Psoas muscle (tissue), 8 donors: ENCODE data around the gene INTS14. TPM values are rescaled to one million over a fixed set of nuclear protein-coding genes. Genes with fewer than 3 reads are reported as not detected.

ENCODE experiments used
- ATAC-seq, 4 donors: fragments of 200-7000 bp; cut with Tn5 transposase; one replicate each; pipeline ENCODE4 v1.9.1; 2020; ENCODE audit warnings: moderate library complexity in 3 of 4, mild to moderate bottlenecking in 2 of 4
- DNase-seq, 2 donors: peaks; one replicate each; pipeline ENCODE4 v3.0.0-alpha.2; 2020
- H3K27ac ChIP-seq: fragments of 200-600 bp; one replicate; pipeline ENCODE4 v1.8.0; 2022
- H3K27me3 ChIP-seq, 3 donors: fragments of 200-600 bp in 1 of 3; one replicate each; pipeline versions ENCODE4 v1.6.1 to v1.8.0; 2013 to 2022; ENCODE audit warnings: low read length in 2 of 3, mild to moderate bottlenecking in 2 of 3, moderate library complexity in 1 of 3; ENCODE audit not compliant: insufficient read depth in 3 of 3
- H3K36me3 ChIP-seq, 2 donors: fragments of 200-600 bp in 1 of 2; one replicate each; pipeline versions ENCODE4 v1.6.1 to v1.8.0; 2013 to 2022; ENCODE audit warnings: low read depth in 1 of 2, mild to moderate bottlenecking in 1 of 2, moderate library complexity in 1 of 2; ENCODE audit not compliant: insufficient read depth in 1 of 2
- H3K4me1 ChIP-seq: fragments of 200-600 bp; one replicate; pipeline ENCODE4 v1.8.0; 2022
- H3K4me3 ChIP-seq: fragments of 200-600 bp; one replicate; pipeline ENCODE4 v1.8.0; 2022; ENCODE audit warnings: mild to moderate bottlenecking
- H3K9me3 ChIP-seq: fragments of 200-600 bp; one replicate; pipeline ENCODE4 v1.8.0; 2022
- CTCF ChIP-seq: fragments of 200-600 bp; IDR thresholded peaks from one replicate; pipeline ENCODE4 v1.8.0; 2022; ENCODE audit warnings: antibody characterized with exemption
- WGBS, 3 donors: extraction: QIAGEN DNeasy Blood & Tissue Kit; methylation state at CpG; one replicate each; pipeline versions ENCODE4 v1.1.6 to v1.1.7; 2013; 5-methylcytosine and 5-hydroxymethylcytosine counted together
- intact Hi-C, 2 donors: fragments of 100-400 bp; cut with DNase I; formaldehyde crosslinking; loops; one replicate each; pipeline versions ENCODE4 v1.11.0 to v1.14.2; 2022
- polyA plus RNA-seq, 3 donors: library from polyadenylated mRNA; stranded (reverse); fragments of 200-250 nt; gene quantifications; one replicate each; pipeline ENCODE4 v1.2.3, GENCODE V29; 2013
- total RNA-seq, 4 donors: library from RNA; stranded (reverse); fragmentation: NEBNext Ultra II Directional in 2 of 4; extraction: Animal tissue kit (Norgen Biotek cat#: 25700) in 2 of 4; gene quantifications; one replicate each; pipeline versions ENCODE4 v1.2.1 to v1.2.4, GENCODE V29; 2021 to 2023
- donor health status: healthy with polysubstance abuse.
- donor health status: DM: no; HTN: no; CAD: no; lungs with moderate emphysema.
- donor health status: Bipolar disorder and iron deficiency.
- donor health status: healthy.
- donor health status: DM: yes; HTN: yes; CAD: no.
- donor health status: DM: no; HTN: no; CAD: no.
- donor health status: DM: no; HTN: no; CAD: no.
- donor health status: DM: yes; HTN: yes; CAD: no.

The INTS14 gene
- total and polyA plus RNA-seq, 7 donors = 8.7 to 20.2 (median 16.1) TPM

DNA sequence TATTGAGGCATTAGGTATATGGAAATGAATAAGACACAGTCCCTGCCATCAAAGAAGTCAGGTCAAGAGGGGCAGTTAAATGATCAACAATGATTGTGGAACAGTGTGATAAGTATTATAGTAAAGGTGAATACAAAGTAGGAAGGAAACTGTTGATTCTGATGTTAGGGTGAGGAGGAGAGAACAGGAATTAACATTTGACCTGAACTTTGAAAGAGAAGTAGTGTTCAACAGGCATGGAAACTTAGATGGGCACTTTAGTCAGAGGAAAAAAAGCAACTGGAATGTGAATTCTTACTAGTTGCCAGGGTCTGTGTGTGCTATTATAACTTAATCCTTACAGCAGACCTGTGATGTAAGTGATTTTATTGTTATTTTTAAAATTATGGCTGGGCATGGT lies 63.1 kb downstream of the INTS14 start:
- no peak for DNase-seq
- H3K4me3 ChIP-seq = no peak overlapping the region
- no peak for TF ChIP-seq CTCF
- H3K9me3 ChIP-seq = no peaks in the 10 kb centered on the region
- intact Hi-C loops = no loop called here
- no peak for ATAC-seq
- H3K27me3 ChIP-seq = no peaks in the 10 kb centered on the region
- H3K36me3 ChIP-seq = peaks cover 0 to 7% of the 10 kb centered on the region in 2 donors
- peaks cover 17% of the 10 kb centered on the region for H3K4me1 ChIP-seq
- no peak overlapping the region for H3K27ac ChIP-seq

DNA sequence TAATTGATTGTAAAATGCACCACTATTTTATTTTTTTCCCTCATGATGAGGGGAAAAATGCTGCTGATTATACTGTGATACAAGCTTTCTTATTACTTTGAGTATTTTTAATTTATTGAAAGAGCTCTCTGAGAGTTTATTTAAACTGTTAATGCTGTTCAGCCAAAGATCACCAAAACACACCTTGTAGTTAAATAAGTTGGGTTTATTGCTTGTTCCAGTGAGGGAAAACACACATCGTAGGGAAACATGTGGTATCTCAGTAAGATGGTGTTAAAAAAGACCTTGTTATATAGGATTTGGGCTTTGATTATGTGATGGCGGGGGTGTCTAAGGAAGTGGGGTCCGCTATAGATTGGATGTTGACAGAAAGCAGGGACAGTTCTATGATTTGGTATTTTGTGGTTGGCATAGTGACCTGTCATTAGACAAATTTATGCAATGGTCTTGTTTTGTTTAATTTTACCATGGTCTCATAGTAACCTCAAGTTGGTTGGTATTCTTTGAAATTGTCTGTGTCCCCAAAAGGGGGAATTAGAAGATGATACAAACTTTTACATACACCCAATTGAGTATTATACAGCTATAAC lies 69.6 kb downstream of the INTS14 start:
- no peaks in the 10 kb centered on the region for H3K36me3 ChIP-seq
- WGBS, 3 donors = 97 to 98% (median 98%) methylated on average over 3 of the region's 3 CpGs
- H3K4me3 ChIP-seq = no peak overlapping the region
- no peak for ATAC-seq
- no peak for TF ChIP-seq CTCF
- DNase-seq = no peak
- H3K9me3 ChIP-seq = no peaks in the 10 kb centered on the region
- no peaks in the 10 kb centered on the region for H3K27me3 ChIP-seq
- intact Hi-C loops = no loop called here
- peaks cover 2% of the 10 kb centered on the region for H3K4me1 ChIP-seq
- H3K27ac ChIP-seq = no peak overlapping the region

DNA sequence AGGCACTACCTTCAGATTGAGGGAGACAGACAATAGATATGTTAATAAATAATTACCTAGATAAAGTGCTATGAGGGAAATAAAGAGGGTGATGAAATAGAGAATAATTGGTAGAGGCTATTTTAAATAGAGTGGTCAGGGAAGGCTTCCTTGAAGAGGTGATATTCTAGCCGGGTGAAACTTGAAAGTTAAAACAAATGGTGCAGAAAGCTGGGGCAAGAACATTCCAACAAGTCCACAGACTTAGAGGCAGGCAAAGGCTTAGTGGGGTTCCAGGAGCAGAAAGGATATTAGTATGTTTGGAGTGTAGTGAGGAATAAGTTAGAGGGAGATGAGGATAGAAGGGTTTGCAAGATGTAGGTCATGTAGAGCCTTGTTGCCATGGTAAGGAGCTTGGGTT lies 70.6 kb downstream of the INTS14 start:
- Histone ChIP-seq H3K9me3 (no peaks in the 10 kb centered on the region), H3K4me3 (no peak overlapping the region), H3K27me3 (no peaks in the 10 kb centered on the region), H3K27ac (no peak overlapping the region), H3K4me1 (no peaks in the 10 kb centered on the region), H3K36me3 (peaks cover 0 to 6% of the 10 kb centered on the region in 2 donors)
- 71 to 94% (median 89%) methylated on average over 1 of the region's 1 CpG for WGBS, 3 donors
- intact Hi-C loops = no loop called here
- DNase-seq (no peak), ATAC-seq (no peak)
- TF ChIP-seq CTCF = no peak

DNA sequence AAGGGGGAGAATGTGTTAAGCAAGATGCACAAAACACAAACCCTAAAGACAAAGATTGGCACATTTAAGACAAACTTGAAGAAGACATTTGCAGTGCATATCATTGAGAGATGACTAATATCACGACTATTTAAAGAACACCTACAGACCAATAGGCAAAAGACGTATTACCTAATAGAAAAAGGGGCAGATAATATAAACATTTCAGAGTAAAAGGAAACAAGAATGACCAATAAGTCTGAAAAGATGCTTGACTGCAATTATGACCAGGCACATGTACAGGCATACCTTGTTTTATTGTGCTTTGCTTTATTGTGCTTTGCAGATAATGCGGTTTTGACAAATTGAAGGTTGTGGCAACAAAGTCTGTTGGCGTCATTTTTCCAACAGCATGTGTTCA lies 75.7 kb downstream of the INTS14 start:
- ATAC-seq (no peak), DNase-seq (no peak)
- 95 to 96% (median 96%) methylated on average over 4 of the region's 4 CpGs for WGBS, 3 donors
- H3K27ac ChIP-seq = no peak overlapping the region
- no peaks in the 10 kb centered on the region for H3K27me3 ChIP-seq
- peaks cover 2 to 7% of the 10 kb centered on the region in 2 donors for H3K36me3 ChIP-seq
- peaks cover 18% of the 10 kb centered on the region for H3K4me1 ChIP-seq
- no peaks in the 10 kb centered on the region for H3K9me3 ChIP-seq
- no peak overlapping the region for H3K4me3 ChIP-seq
- no peak for TF ChIP-seq CTCF
- intact Hi-C loops = no loop called here
